ENCODE measurements around the gene RPS27L. TPM values are rescaled to one million over a fixed set of nuclear protein-coding genes. Genes with fewer than 3 reads are reported as not detected.
"Not testable (repeated sequence)": the region's sequence is repeated elsewhere in the genome, so short reads cannot be mapped to it uniquely, and the experiment has no call there.

The RPS27L gene
- total and polyA plus RNA-seq, 4 donors, result 9.8 to 184 (median 40.7) TPM

DNA sequence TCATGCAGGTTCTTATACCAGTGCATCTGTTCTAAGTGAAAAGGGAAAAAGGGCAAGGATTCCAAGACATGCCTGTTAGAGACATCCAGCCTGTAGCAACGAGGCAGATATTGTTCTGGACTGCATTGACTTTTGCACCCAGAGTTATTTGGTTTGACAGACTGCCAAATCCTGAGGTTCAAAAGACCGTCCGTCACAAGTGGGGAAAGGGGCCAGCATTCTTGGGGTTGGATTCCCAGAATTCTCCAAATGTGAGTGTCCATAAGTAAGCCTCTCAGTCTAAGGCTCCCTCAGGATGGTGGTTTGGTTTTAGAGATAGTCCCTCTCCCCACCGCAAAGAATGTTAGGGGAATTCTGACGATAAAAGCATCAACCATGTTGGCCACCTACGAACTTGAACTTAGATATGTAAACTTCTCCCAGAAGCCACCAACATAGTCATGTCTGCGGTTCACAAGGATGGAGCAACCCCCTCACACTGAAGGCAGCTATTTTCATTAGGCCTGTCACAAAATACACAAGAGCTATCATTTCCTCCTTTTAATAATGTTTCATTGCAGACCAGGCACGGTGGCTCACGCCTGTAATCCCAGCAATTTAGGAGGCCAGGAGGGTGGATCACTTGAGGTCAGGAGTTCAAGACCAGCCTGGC, 49.3 kb downstream of the RPS27L start (continued):
- TF ChIP-seq, protein P1, sequence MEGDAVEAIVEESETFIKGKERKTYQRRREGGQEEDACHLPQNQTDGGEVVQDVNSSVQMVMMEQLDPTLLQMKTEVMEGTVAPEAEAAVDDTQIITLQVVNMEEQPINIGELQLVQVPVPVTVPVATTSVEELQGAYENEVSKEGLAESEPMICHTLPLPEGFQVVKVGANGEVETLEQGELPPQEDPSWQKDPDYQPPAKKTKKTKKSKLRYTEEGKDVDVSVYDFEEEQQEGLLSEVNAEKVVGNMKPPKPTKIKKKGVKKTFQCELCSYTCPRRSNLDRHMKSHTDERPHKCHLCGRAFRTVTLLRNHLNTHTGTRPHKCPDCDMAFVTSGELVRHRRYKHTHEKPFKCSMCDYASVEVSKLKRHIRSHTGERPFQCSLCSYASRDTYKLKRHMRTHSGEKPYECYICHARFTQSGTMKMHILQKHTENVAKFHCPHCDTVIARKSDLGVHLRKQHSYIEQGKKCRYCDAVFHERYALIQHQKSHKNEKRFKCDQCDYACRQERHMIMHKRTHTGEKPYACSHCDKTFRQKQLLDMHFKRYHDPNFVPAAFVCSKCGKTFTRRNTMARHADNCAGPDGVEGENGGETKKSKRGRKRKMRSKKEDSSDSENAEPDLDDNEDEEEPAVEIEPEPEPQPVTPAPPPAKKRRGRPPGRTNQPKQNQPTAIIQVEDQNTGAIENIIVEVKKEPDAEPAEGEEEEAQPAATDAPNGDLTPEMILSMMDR (IDR thresholded peaks at IDR 0.05; ENCODE audit: low read depth, low read length, missing input control), result no peak
- TF ChIP-seq SP1 (IDR thresholded peaks at IDR 0.05), result peak; percentile 88
- peak; percentile 2 for TF ChIP-seq FOXA2 (IDR thresholded peaks at IDR 0.05)
- no peak for TF ChIP-seq EGR1 (IDR thresholded peaks at IDR 0.05; ENCODE audit: low read depth in 2 of 2)
- TF ChIP-seq ATF3 (IDR thresholded peaks at IDR 0.05), result no peak
- TF ChIP-seq GABPA (IDR thresholded peaks at IDR 0.05 in 1 of 2, conservative IDR thresholded peaks at IDR 0.05 in 1 of 2), result no peak
- peak; percentile 87 for TF ChIP-seq HNF4G (IDR thresholded peaks at IDR 0.05)

- H3K27ac ChIP-seq (ENCODE audit: low read depth in 1 of 2, low read length in 2 of 2); H3K9me3 ChIP-seq (ENCODE audit: control insufficient read depth in 4 of 4, low read length in 3 of 4); H3K4me3 ChIP-seq (ENCODE audit: low read depth in 1 of 3, low read length in 3 of 3); H3K27me3 ChIP-seq (ENCODE audit: control insufficient read depth in 4 of 4, insufficient read depth in 4 of 4, low read length in 3 of 4); H3K9ac ChIP-seq (ENCODE audit: low read depth in 1 of 2, low read length in 2 of 2); H3K36me3 ChIP-seq (ENCODE audit: control insufficient read depth in 4 of 4, insufficient read depth in 3 of 4, low read depth in 1 of 4, low read length in 3 of 4); DNase-seq (ENCODE audit: low spot score): not testable (repeated sequence)
- 78% methylated on average over 8 of the region's 8 CpGs for WGBS
- H3K4me1 ChIP-seq (ENCODE audit: control insufficient read depth in 4 of 4, insufficient read depth in 4 of 4, low read length in 3 of 4), result peaks cover 6 to 27% (median 20%) of the 10 kb centered on the region in 4 donors
These were observed 51.9 kb downstream of the RPS27L start for GRCh38 chr15:63105354-63105753.

DNA sequence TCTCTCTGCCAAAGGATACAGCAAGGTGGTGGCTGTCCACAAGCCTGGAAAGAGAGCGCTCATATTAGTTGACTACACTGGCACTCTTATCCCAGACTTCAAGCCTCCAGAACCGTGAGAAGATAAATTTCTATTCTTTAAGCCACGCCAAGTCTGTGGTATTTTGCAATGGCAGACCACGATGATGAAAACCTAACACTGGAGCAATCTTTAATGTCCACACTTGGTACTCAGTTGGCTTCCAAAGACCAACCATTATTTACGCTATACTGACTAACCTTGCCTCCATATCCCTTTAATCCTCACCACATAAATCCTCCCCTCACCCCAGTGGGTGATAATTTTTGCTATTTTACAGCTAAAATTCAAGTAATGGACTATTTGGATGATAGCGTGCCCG, 52.5 kb downstream of the RPS27L start:
- Histone ChIP-seq H3K27me3 (ENCODE audit: control insufficient read depth in 4 of 4, insufficient read depth in 4 of 4, low read length in 3 of 4) (no peaks in the 10 kb centered on the region), H3K4me1 (ENCODE audit: control insufficient read depth in 4 of 4, insufficient read depth in 4 of 4, low read length in 3 of 4) (peaks cover 6 to 25% (median 19%) of the 10 kb centered on the region in 4 donors), H3K27ac (ENCODE audit: low read depth in 1 of 2, low read length in 2 of 2) (no peak overlapping the region), H3K36me3 (ENCODE audit: control insufficient read depth in 4 of 4, insufficient read depth in 3 of 4, low read depth in 1 of 4, low read length in 3 of 4) (no peaks in the 10 kb centered on the region), H3K9ac (ENCODE audit: low read depth in 1 of 2, low read length in 2 of 2) (no peak overlapping the region), H3K4me3 (ENCODE audit: low read depth in 1 of 3, low read length in 3 of 3) (no peak overlapping the region), H3K9me3 (ENCODE audit: control insufficient read depth in 4 of 4, low read length in 3 of 4) (no peaks in the 10 kb centered on the region)
- no peak for DNase-seq (ENCODE audit: low spot score)
- WGBS, result 51% methylated on average over 7 of the region's 7 CpGs
- TF ChIP-seq, protein P2, sequence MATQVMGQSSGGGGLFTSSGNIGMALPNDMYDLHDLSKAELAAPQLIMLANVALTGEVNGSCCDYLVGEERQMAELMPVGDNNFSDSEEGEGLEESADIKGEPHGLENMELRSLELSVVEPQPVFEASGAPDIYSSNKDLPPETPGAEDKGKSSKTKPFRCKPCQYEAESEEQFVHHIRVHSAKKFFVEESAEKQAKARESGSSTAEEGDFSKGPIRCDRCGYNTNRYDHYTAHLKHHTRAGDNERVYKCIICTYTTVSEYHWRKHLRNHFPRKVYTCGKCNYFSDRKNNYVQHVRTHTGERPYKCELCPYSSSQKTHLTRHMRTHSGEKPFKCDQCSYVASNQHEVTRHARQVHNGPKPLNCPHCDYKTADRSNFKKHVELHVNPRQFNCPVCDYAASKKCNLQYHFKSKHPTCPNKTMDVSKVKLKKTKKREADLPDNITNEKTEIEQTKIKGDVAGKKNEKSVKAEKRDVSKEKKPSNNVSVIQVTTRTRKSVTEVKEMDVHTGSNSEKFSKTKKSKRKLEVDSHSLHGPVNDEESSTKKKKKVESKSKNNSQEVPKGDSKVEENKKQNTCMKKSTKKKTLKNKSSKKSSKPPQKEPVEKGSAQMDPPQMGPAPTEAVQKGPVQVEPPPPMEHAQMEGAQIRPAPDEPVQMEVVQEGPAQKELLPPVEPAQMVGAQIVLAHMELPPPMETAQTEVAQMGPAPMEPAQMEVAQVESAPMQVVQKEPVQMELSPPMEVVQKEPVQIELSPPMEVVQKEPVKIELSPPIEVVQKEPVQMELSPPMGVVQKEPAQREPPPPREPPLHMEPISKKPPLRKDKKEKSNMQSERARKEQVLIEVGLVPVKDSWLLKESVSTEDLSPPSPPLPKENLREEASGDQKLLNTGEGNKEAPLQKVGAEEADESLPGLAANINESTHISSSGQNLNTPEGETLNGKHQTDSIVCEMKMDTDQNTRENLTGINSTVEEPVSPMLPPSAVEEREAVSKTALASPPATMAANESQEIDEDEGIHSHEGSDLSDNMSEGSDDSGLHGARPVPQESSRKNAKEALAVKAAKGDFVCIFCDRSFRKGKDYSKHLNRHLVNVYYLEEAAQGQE (IDR thresholded peaks at IDR 0.05), result no peak
- TF ChIP-seq YY1 (IDR thresholded peaks at IDR 0.05), result no peak
- TF ChIP-seq ZBTB33 (IDR thresholded peaks at IDR 0.05), result no peak
- no peak for TF ChIP-seq NR2F2 (IDR thresholded peaks at IDR 0.05)
- no peak for TF ChIP-seq ATF3 (IDR thresholded peaks at IDR 0.05)
- no peak for TF ChIP-seq FOXA1 (IDR thresholded peaks at IDR 0.05)
- TF ChIP-seq, protein P1 (IDR thresholded peaks at IDR 0.05; ENCODE audit: low read depth, low read length, missing input control), result no peak
- TF ChIP-seq RXRA (IDR thresholded peaks at IDR 0.05), result no peak
- no peak for TF ChIP-seq HNF4G (IDR thresholded peaks at IDR 0.05)
- TF ChIP-seq GABPA (IDR thresholded peaks at IDR 0.05 in 1 of 2, conservative IDR thresholded peaks at IDR 0.05 in 1 of 2), result no peak
- TF ChIP-seq RAD21 (IDR thresholded peaks at IDR 0.05), result no peak
- no peak for TF ChIP-seq HNF4A (conservative IDR thresholded peaks at IDR 0.05)
- TF ChIP-seq EGR1 (IDR thresholded peaks at IDR 0.05; ENCODE audit: low read depth in 2 of 2), result no peak
- TF ChIP-seq FOXA2 (IDR thresholded peaks at IDR 0.05), result no peak
- TF ChIP-seq SP1 (IDR thresholded peaks at IDR 0.05), result no peak
